GM19023 (cell line): ENCODE results near the gene TPRG1.

ENCODE experiments used
- ATAC-seq: cut with Tn5 transposase; IDR thresholded peaks from one replicate; pipeline ENCODE4 v1.9.1; 2021; ENCODE audit warnings: mild to moderate bottlenecking, moderate library complexity; ENCODE audit not compliant: unreplicated experiment

The TPRG1 gene

GRCh38 chr3:189227249-189227648 lies 55.5 kb downstream of the TPRG1 start:
- no peak for ATAC-seq

- peak; percentile 71 for ATAC-seq
Observed at GRCh38 chr3:189229196-189229828, 57.5 kb downstream of the TPRG1 start.

GRCh38 chr3:189232790-189233189 lies 61.0 kb downstream of the TPRG1 start:
- ATAC-seq, result no peak

GRCh38 chr3:189233225-189233858 lies 61.6 kb downstream of the TPRG1 start:
- ATAC-seq, result no peak

- no peak for ATAC-seq
Observed at GRCh38 chr3:189235214-189235613, 63.4 kb downstream of the TPRG1 start.

GRCh38 chr3:189236352-189236751 lies 64.6 kb downstream of the TPRG1 start:
- ATAC-seq, result no peak

GRCh38 chr3:189237526-189237925 lies 65.8 kb downstream of the TPRG1 start:
- no peak for ATAC-seq

- ATAC-seq, result no peak
Observed at GRCh38 chr3:189238071-189238470, 66.3 kb downstream of the TPRG1 start.

- ATAC-seq, result no peak
Observed at GRCh38 chr3:189239616-189240015, 67.8 kb downstream of the TPRG1 start.

- ATAC-seq, result no peak
Observed at GRCh38 chr3:189249987-189250386, 78.2 kb downstream of the TPRG1 start.

- no peak for ATAC-seq
Observed at GRCh38 chr3:189258261-189258660, 86.5 kb downstream of the TPRG1 start.

- no peak for ATAC-seq
Observed at GRCh38 chr3:189260556-189261493, 89.1 kb downstream of the TPRG1 start.

GRCh38 chr3:189262746-189263145 lies 91.0 kb downstream of the TPRG1 start:
- ATAC-seq, result no peak

GRCh38 chr3:189267981-189268613 lies 96.3 kb downstream of the TPRG1 start:
- no peak for ATAC-seq

- ATAC-seq, result no peak
Observed at GRCh38 chr3:189269365-189269764, 97.6 kb downstream of the TPRG1 start.

- no peak for ATAC-seq
Observed at GRCh38 chr3:189270248-189270832, 98.6 kb downstream of the TPRG1 start.

- ATAC-seq, result no peak
Observed at GRCh38 chr3:189272500-189273119, 100.8 kb downstream of the TPRG1 start.

GRCh38 chr3:189273736-189274135 lies 102.0 kb downstream of the TPRG1 start:
- ATAC-seq, result no peak

- ATAC-seq, result no peak
Observed at GRCh38 chr3:189275182-189275581, 103.4 kb downstream of the TPRG1 start.

GRCh38 chr3:189275852-189276251 lies 104.1 kb downstream of the TPRG1 start:
- ATAC-seq, result no peak
